IMR-90 (cell line): ENCODE results near the gene DCAKD. TPM values are rescaled to one million over a fixed set of nuclear protein-coding genes. Genes with fewer than 3 reads are reported as not detected.

ENCODE experiments used
- ATAC-seq: fragments of 200-7000 bp; cut with Tn5 transposase; 2 replicates; pipeline ENCODE4 v1.9.1; 2020; ENCODE audit warnings: low read depth, mild to moderate bottlenecking, moderate library complexity
- BruUV-seq: library from RNA; stranded (reverse); fragments of 400-500 nt; replicated peaks from 2 replicates; lab custom pipeline; 2021; lab: Mats Ljungman, UMichigan
- CTCF ChIA-PET: fragments of 300-600 bp; formaldehyde crosslinking; extraction: SDS; loops from one replicate; lab custom pipeline; 2021; ENCODE audit warnings: antibody characterized with exemption; lab: Yijun Ruan, JAX
- POLR2A ChIA-PET: fragments of 300-600 bp; sonication (Branson Sonifier 250); formaldehyde crosslinking; loops from one replicate; lab custom pipeline; 2022; ENCODE audit warnings: antibody characterized with exemption; ENCODE audit not compliant: unreplicated experiment; lab: Charles Lee
- DNase-seq: peaks from one replicate; pipeline ENCODE4 v3.0.0; 2013
- H2AFZ ChIP-seq: replicated peaks from 2 replicates; pipeline ENCODE3; 2013; ENCODE audit warnings: low read length, mild to moderate bottlenecking; ENCODE audit not compliant: poor library complexity
- H2AK5ac ChIP-seq: 2 replicates; pipeline ENCODE4 v1.6.1; 2013; ENCODE audit warnings: low read depth, low read length, inconsistent platforms
- H2AK9ac ChIP-seq: replicated peaks from 2 replicates; pipeline ENCODE3; 2013; ENCODE audit warnings: mild to moderate bottlenecking, low read depth, low read length, moderate library complexity; ENCODE audit not compliant: poor library complexity
- H2BK120ac ChIP-seq: 2 replicates; pipeline ENCODE4 v1.6.1; 2013; ENCODE audit warnings: low read depth, low read length, inconsistent platforms
- H2BK15ac ChIP-seq: 3 replicates; pipeline ENCODE4 v1.6.1; 2013; ENCODE audit warnings: low read depth, low read length, inconsistent platforms
- H2BK20ac ChIP-seq: 2 replicates; pipeline ENCODE4 v1.6.1; 2013; ENCODE audit warnings: low read depth, mild to moderate bottlenecking, inconsistent platforms, low read length, moderate library complexity
- H2BK5ac ChIP-seq: 2 replicates; pipeline ENCODE4 v1.6.1; 2013; ENCODE audit warnings: mild to moderate bottlenecking, low read depth, low read length, inconsistent platforms; ENCODE audit not compliant: poor library complexity, severe bottlenecking
- H3K14ac ChIP-seq: replicated peaks from 2 replicates; pipeline ENCODE4 v1.6.1; 2013; ENCODE audit warnings: low read depth, low read length, inconsistent platforms
- H3K18ac ChIP-seq: 2 replicates; pipeline ENCODE4 v1.6.1; 2013; ENCODE audit warnings: low read depth, low read length, control low read depth
- H3K23ac ChIP-seq: 2 replicates; pipeline ENCODE4 v1.6.1; 2013; ENCODE audit warnings: low read depth, low read length, inconsistent platforms
- H3K27ac ChIP-seq: 2 replicates; pipeline ENCODE4 v1.5.1; 2013; ENCODE audit warnings: mild to moderate bottlenecking, control low read depth, low read length; ENCODE audit not compliant: insufficient read depth
- H3K27me3 ChIP-seq: 2 replicates; pipeline ENCODE4 v1.6.1; 2013; ENCODE audit warnings: low read length; ENCODE audit not compliant: control insufficient read depth, insufficient read depth
- H3K36me3 ChIP-seq: 2 replicates; pipeline ENCODE4 v1.6.1; 2013; ENCODE audit warnings: low read length, mixed read lengths; ENCODE audit not compliant: control insufficient read depth, insufficient read depth
- H3K4ac ChIP-seq: 2 replicates; pipeline ENCODE4 v1.6.1; 2013; ENCODE audit warnings: low read depth, low read length, inconsistent platforms
- H3K4me1 ChIP-seq: 2 replicates; pipeline ENCODE4 v1.6.1; 2013; ENCODE audit warnings: low read length, mixed read lengths; ENCODE audit not compliant: control insufficient read depth, insufficient read depth
- H3K4me2 ChIP-seq: 2 replicates; pipeline ENCODE4 v1.6.1; 2013; ENCODE audit warnings: low read depth, mild to moderate bottlenecking, control low read depth, low read length, moderate library complexity
- H3K4me3 ChIP-seq: 2 replicates; pipeline ENCODE4 v1.5.1; 2013; ENCODE audit warnings: low read depth, mild to moderate bottlenecking, control low read depth, low read length, moderate library complexity; ENCODE audit not compliant: insufficient read depth
- H3K56ac ChIP-seq: 2 replicates; pipeline ENCODE4 v1.6.1; 2013; ENCODE audit warnings: low read length, inconsistent platforms; ENCODE audit not compliant: insufficient read depth; ENCODE audit errors: extremely low read depth
- H3K79me1 ChIP-seq, 2 experiments: 2 replicates each; pipeline ENCODE4 v1.6.1; 2013; ENCODE audit warnings: low read length in 2 of 2, inconsistent platforms in 1 of 2, low read depth in 1 of 2
- H3K9ac ChIP-seq: 2 replicates; pipeline ENCODE4 v1.6.1; 2013; ENCODE audit warnings: low read depth, low read length, control low read depth
- H3K9me1 ChIP-seq: 2 replicates; pipeline ENCODE4 v1.6.1; 2013; ENCODE audit warnings: low read length, inconsistent platforms; ENCODE audit not compliant: insufficient read depth
- H3K9me3 ChIP-seq: 2 replicates; pipeline ENCODE4 v1.6.1; 2013; ENCODE audit warnings: low read length; ENCODE audit not compliant: control insufficient read depth, insufficient read depth
- H4K20me1 ChIP-seq: 2 replicates; pipeline ENCODE4 v1.6.1; 2013; ENCODE audit warnings: low read length, inconsistent platforms; ENCODE audit not compliant: insufficient read depth
- H4K5ac ChIP-seq: 2 replicates; pipeline ENCODE4 v1.6.1; 2013; ENCODE audit warnings: mild to moderate bottlenecking, low read depth, low read length, control low read depth
- H4K8ac ChIP-seq, 2 experiments: 2 replicates each; pipeline ENCODE4 v1.6.1; 2013; ENCODE audit warnings: low read depth in 2 of 2, low read length in 2 of 2, control low read depth in 1 of 2, inconsistent platforms in 1 of 2
- H4K91ac ChIP-seq: 2 replicates; pipeline ENCODE4 v1.6.1; 2013; ENCODE audit warnings: low read depth, low read length, inconsistent platforms; ENCODE audit not compliant: insufficient read depth
- CEBPB ChIP-seq: IDR thresholded peaks from 2 replicates; pipeline ENCODE4 v1.6.1; 2012; ENCODE audit warnings: low read depth, low read length, improper control_type of control experiment
- FOS ChIP-seq: fragments of 150-350 bp; IDR thresholded peaks from 2 replicates; pipeline ENCODE4 v1.6.1; 2016; ENCODE audit warnings: low read depth, low read length
- MXI1 ChIP-seq: IDR thresholded peaks from 2 replicates; pipeline ENCODE4 v1.6.1; 2012; ENCODE audit warnings: low read depth, mild to moderate bottlenecking, low read length, moderate library complexity, borderline replicate concordance
- NFE2L2 ChIP-seq: fragments of 150-350 bp; IDR thresholded peaks from 2 replicates; pipeline ENCODE4 v1.6.1; 2016; ENCODE audit warnings: low read depth, mild to moderate bottlenecking, low read length
- RAD21 ChIP-seq: IDR thresholded peaks from 2 replicates; pipeline ENCODE4 v1.6.1; 2012; ENCODE audit warnings: low read length, improper control_type of control experiment
- RFX5 ChIP-seq: IDR thresholded peaks from 2 replicates; pipeline ENCODE4 v1.8.0; 2012; ENCODE audit warnings: low read depth, mild to moderate bottlenecking, low read length, moderate library complexity
- USF2 ChIP-seq: fragments of 150-350 bp; IDR thresholded peaks from 2 replicates; pipeline ENCODE4 v1.6.1; 2017; ENCODE audit warnings: mild to moderate bottlenecking, antibody characterized with exemption, low read length, low read depth
- WGBS, 2 experiments: methylation state at CpG; one replicate each; pipeline versions ENCODE4 v1.1.5 to v1.1.7; 2013; ENCODE audit warnings: missing lambda C conversion rate in 2 of 2; ENCODE audit not compliant: insufficient read length in 1 of 2; ENCODE audit errors: extremely low coverage in 2 of 2; 5-methylcytosine and 5-hydroxymethylcytosine counted together
- dilution Hi-C: fragments of 300-500 bp; cut with HindIII; formaldehyde crosslinking; loops from one replicate; pipeline ENCODE4 v1.14.3; 2018; ENCODE audit warnings: low sequenced_read_pairs; ENCODE audit not compliant: unreplicated experiment
- in situ Hi-C: fragments of 300-500 bp; cut with MboI; formaldehyde crosslinking; loops from 3 replicates; pipeline ENCODE4 v1.14.3; 2019; ENCODE audit warnings: low sequenced_read_pairs, inconsistent platforms, mixed read lengths
- intact Hi-C: fragments of 100-400 bp; cut with micrococcal nuclease; formaldehyde crosslinking; loops from 2 replicates; pipeline ENCODE4 v1.10.0; 2022
- polyA plus RNA-seq, 3 experiments: library from polyadenylated mRNA; depleted of rRNA; stranded (reverse); fragments of >200 nt; gene quantifications; 2 replicates each; pipeline ENCODE4 v1.2.3, GENCODE V29; 2012; ENCODE audit warnings: low replicate concordance in 1 of 3
- total RNA-seq: library from RNA; depleted of rRNA; stranded (reverse); fragments of >200 nt; gene quantifications from 2 replicates; pipeline ENCODE4 v1.2.3, GENCODE V29; 2012

Gene DCAKD
- total and polyA plus RNA-seq, 2 of the 4 experiments (the other 2 are of a cell fraction) = 31.3 to 47.9 TPM

DNA sequence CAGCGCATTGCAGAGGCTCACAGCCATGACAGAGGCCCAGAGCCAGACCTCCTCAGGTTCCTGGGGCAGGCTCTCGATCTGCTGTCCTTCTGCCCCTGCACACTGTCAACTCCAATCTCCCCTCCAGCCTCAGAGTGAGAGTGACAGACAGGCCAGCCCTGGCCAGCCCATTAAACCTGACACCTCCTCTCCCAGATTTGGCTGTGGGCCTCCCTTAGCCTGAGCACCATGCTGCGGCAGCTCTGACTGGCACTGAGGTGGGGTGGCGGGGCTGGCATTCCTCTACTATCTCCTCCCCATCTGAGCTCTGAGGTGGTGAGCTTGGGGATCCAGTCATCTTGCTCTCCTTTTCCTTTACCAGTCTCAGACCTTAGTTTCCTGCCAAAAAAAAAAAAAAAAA is 67.9 kb downstream of the DCAKD start:
- Histone ChIP-seq H3K4me1 (peaks cover 30% of the 10 kb centered on the region), H2BK15ac (no peak overlapping the region), H3K4me2 (no peak overlapping the region), H3K4ac (no peak overlapping the region), H3K27me3 (peaks cover 4% of the 10 kb centered on the region; the same call in 1 of the 2 replicates), H4K20me1 (peaks cover 5% of the 10 kb centered on the region; the same call in 1 of the 2 replicates), H3K9me3 (no peaks in the 10 kb centered on the region), H4K91ac (peak overlapping the region; percentile 4; the same call in 1 of the 2 replicates), H3K9me1 (peaks cover 23% of the 10 kb centered on the region), H4K8ac (no peak overlapping the region), H2BK20ac (0 out of 2 replicates have a peak overlapping the region, but pooled peaks have one; percentile 16), H3K14ac (no peak overlapping the region), H3K4me3 (no peak overlapping the region), H3K36me3 (no peaks in the 10 kb centered on the region), H2BK120ac (no peak overlapping the region), H2AFZ (no peak overlapping the region), H3K9ac (no peak overlapping the region), H3K18ac (no peak overlapping the region), H2AK9ac (peak overlapping the region; percentile 26), H2BK5ac (no peak overlapping the region), H3K56ac (no peak overlapping the region), H3K23ac (no peak overlapping the region), H3K27ac (no peak overlapping the region), H4K5ac (no peak overlapping the region), H2AK5ac (peak overlapping the region; percentile 30; the same call in 1 of the 2 replicates), H3K79me1 (peaks cover 0 to 6% of the 10 kb centered on the region in 2 experiments; a peak in 1 of 4 replicates)
- dilution Hi-C loops (no loop called here), in situ Hi-C loops (no loop called here), intact Hi-C loops (no loop called here)
- DNase-seq (no peak), ATAC-seq (no peak)
- ChIA-PET POLR2A (interaction anchor here (0.5 to 0.6 kb wide), 2 partner anchors 15 to 165 kb away, joined by 4 read pairs; partner anchors contain the start of gene HEXIM1), CTCF (interaction anchor here (1.4 kb wide), 1 partner anchor 214 kb away, joined by 4 read pairs; no protein-coding TSS in a partner anchor)
- BruUV-seq = no TSS peak
- TF ChIP-seq USF2 (no peak), RFX5 (no peak), CEBPB (no peak), NFE2L2 (no peak), RAD21 (no peak), MXI1 (no peak), FOS (no peak)
- WGBS, 2 experiments = 83% methylated on average over 1 of the region's 4 CpGs; no CpG with 5 or more reads in 1 of the 2 experiments
